DOHH2 (cell line): Measurements from ENCODE around the gene B4GALNT4.

Experiments used
- H3F3A ChIP-seq: fragments of 200-600 bp; sonication (generic), shearing (Covaris generic); 2 replicates; pipeline ENCODE4 v1.6.0; 2016; ENCODE audit warnings: antibody characterized with exemption, mild to moderate bottlenecking; ENCODE audit not compliant: control insufficient read depth, insufficient read depth
- H3K27ac ChIP-seq: fragments of 200-600 bp; sonication (generic); 2 replicates; pipeline ENCODE4 v1.5.1; 2014; ENCODE audit warnings: low read depth, mild to moderate bottlenecking, low read length, moderate library complexity
- H3K27me3 ChIP-seq: fragments of 200-600 bp; sonication (generic); 2 replicates; pipeline ENCODE4 v1.6.1; 2014; ENCODE audit warnings: mild to moderate bottlenecking, low read length, mixed read lengths; ENCODE audit not compliant: control insufficient read depth
- H3K36me3 ChIP-seq: fragments of 200-600 bp; sonication (generic); 2 replicates; pipeline ENCODE4 v1.6.1; 2014; ENCODE audit warnings: mild to moderate bottlenecking, low read length, moderate library complexity, mixed read lengths; ENCODE audit not compliant: control insufficient read depth
- H3K4me1 ChIP-seq: fragments of 200-600 bp; sonication (generic); 2 replicates; pipeline ENCODE4 v1.6.1; 2014; ENCODE audit warnings: mild to moderate bottlenecking, low read length, mixed read lengths; ENCODE audit not compliant: control insufficient read depth
- H3K4me2 ChIP-seq: fragments of 200-600 bp; sonication (generic); 2 replicates; pipeline ENCODE4 v1.6.0; 2014; ENCODE audit warnings: mild to moderate bottlenecking, low read length, moderate library complexity
- H3K4me3 ChIP-seq: fragments of 200-600 bp; sonication (generic); 2 replicates; pipeline ENCODE4 v1.5.1; 2014; ENCODE audit warnings: mild to moderate bottlenecking, low read length, mixed read lengths
- H3K79me2 ChIP-seq: fragments of 200-600 bp; sonication (generic); 2 replicates; pipeline ENCODE4 v1.6.1; 2014; ENCODE audit warnings: mild to moderate bottlenecking, low read length, mixed read lengths; ENCODE audit not compliant: control insufficient read depth
- H3K9me2 ChIP-seq: fragments of 200-600 bp; sonication (generic); replicated peaks from 2 replicates; pipeline ENCODE4 v1.6.1; 2014; ENCODE audit warnings: mild to moderate bottlenecking, low read length, mixed read lengths; ENCODE audit not compliant: control insufficient read depth
- H3K9me3 ChIP-seq: fragments of 200-600 bp; sonication (generic); 2 replicates; pipeline ENCODE4 v1.6.1; 2014; ENCODE audit warnings: antibody characterized with exemption, low read length, mixed read lengths; ENCODE audit not compliant: control insufficient read depth, insufficient read depth
- H4K20me1 ChIP-seq: fragments of 200-600 bp; sonication (generic); 2 replicates; pipeline ENCODE4 v1.6.0; 2014; ENCODE audit warnings: low read depth, mild to moderate bottlenecking, antibody characterized with exemption, low read length, moderate library complexity; ENCODE audit not compliant: control insufficient read depth, insufficient read depth
- EZH2phosphoT487 ChIP-seq: fragments of 200-600 bp; sonication (generic); IDR thresholded peaks from 2 replicates; pipeline ENCODE4 v1.6.1; 2017; ENCODE audit warnings: borderline replicate concordance, mild to moderate bottlenecking, antibody characterized with exemption, low read length, moderate library complexity, mixed read lengths
- TF ChIP-seq, protein P1 (sequence below): fragments of 200-600 bp; sonication (generic); IDR thresholded peaks from one replicate; pipeline ENCODE4 v1.5.1; 2014; ENCODE audit warnings: antibody characterized with exemption, mild to moderate bottlenecking, low read depth, low read length; ENCODE audit not compliant: poor library complexity, severe bottlenecking

The B4GALNT4 gene

DNA sequence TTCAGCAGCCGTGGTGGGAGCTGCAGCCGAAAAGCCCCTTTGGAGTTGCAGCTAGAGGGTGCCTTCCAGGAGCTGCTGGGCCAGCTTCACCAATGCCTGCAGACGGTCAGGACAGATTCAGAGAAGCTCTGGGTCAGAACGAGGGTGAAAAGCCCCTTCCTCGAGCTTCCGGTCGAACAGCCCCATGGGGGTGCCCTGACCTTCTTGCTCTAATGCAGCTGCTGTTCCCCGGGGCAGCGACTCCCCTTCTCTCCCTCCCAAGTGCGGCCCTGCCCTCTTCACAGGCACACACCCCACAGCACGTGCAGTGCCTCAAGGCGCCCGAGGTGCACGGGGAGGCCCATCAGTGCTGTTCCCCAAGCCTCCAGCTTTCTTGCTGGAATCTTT is 39.0 kb upstream of the B4GALNT4 start:
- Histone ChIP-seq H3K36me3 (no peaks in the 10 kb centered on the region), H3K4me1 (peaks cover 50% of the 10 kb centered on the region), H3K27ac (no peak overlapping the region), H3F3A (peaks cover 26% of the 10 kb centered on the region), H3K4me2 (no peak overlapping the region), H3K4me3 (no peak overlapping the region), H3K9me3 (peaks cover 6% of the 10 kb centered on the region; the same call in 1 of the 2 replicates), H4K20me1 (no peaks in the 10 kb centered on the region), H3K9me2 (no peaks in the 10 kb centered on the region), H3K79me2 (no peaks in the 10 kb centered on the region), H3K27me3 (no peaks in the 10 kb centered on the region)
- TF ChIP-seq, protein P1, sequence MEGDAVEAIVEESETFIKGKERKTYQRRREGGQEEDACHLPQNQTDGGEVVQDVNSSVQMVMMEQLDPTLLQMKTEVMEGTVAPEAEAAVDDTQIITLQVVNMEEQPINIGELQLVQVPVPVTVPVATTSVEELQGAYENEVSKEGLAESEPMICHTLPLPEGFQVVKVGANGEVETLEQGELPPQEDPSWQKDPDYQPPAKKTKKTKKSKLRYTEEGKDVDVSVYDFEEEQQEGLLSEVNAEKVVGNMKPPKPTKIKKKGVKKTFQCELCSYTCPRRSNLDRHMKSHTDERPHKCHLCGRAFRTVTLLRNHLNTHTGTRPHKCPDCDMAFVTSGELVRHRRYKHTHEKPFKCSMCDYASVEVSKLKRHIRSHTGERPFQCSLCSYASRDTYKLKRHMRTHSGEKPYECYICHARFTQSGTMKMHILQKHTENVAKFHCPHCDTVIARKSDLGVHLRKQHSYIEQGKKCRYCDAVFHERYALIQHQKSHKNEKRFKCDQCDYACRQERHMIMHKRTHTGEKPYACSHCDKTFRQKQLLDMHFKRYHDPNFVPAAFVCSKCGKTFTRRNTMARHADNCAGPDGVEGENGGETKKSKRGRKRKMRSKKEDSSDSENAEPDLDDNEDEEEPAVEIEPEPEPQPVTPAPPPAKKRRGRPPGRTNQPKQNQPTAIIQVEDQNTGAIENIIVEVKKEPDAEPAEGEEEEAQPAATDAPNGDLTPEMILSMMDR: no peak

DNA sequence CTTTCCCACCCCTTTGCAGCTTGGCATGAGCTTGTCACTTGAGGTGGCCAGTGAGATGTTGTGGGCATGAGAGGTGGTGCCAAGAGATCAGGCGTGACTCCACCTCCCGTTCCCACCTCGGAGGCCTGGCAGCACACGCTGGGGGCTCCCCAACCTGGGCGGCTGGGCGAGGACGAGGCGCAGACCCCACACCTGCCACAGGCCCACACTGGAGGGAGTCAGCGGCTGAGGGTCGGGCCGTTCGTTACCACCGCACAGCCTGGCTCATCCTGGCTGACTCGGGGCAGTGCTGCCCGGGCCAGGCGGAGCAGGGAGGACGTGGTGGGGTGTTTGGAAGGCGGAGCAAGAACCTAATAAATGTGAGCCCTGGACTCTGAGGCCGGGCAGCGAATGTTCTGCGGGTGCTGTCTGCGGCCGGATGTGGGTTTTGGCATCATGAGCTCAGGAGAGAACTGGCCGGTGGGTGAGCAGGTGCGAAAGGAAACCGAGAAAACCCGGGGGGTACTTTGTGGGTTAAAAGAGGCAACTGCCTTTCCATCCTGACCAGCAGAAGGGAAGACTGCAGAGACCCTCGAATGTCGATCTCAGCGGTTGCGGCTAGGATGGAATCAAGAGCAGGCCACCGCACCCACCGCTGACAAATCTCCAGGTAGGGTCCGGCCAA is 38.5 kb upstream of the B4GALNT4 start:
- Histone ChIP-seq H4K20me1 (no peaks in the 10 kb centered on the region), H3K4me3 (no peak overlapping the region), H3F3A (peaks cover 26% of the 10 kb centered on the region), H3K4me2 (no peak overlapping the region), H3K79me2 (no peaks in the 10 kb centered on the region), H3K27ac (no peak overlapping the region), H3K9me3 (peaks cover 6% of the 10 kb centered on the region; the same call in 1 of the 2 replicates), H3K27me3 (no peaks in the 10 kb centered on the region), H3K36me3 (no peaks in the 10 kb centered on the region), H3K4me1 (peaks cover 51% of the 10 kb centered on the region), H3K9me2 (no peaks in the 10 kb centered on the region)
- TF ChIP-seq, protein P1: no peak
- no peak for TF ChIP-seq EZH2phosphoT487

DNA sequence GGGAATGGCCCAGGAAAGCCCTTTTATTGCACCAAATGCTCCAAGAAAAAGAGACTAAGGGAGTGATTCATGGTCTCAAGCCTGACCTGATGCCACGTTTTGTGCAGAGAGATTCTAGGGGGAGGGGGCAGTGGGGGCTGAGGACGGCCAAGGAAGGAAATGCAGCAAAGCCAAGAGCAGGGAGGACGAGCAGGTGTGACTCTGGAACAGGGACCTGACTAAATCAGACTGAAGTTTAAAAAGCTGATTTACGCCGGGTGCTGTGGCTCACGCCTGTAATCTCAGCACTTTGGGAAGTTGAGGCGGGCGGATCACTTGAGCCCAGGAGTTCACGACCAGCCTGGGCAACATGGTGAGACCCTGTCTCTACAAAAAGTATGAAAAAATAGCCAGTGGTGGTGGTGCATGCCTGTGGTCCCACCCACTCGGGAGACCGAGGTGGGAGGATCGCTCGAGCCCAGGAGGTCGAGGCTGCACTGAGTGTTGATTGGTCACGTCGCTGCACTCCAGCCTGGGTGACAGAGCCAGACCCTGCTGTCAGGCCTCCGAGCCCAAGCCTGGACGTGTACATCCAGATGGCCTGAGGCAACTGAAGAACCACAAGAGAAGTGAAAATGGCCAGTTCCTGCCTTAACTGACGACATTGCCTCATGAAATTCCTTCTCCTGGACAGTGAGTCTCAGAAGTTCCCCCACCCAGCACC is 37.8 kb upstream of the B4GALNT4 start:
- Histone ChIP-seq H3K79me2 (no peaks in the 10 kb centered on the region), H3K4me2 (no peak overlapping the region), H4K20me1 (no peaks in the 10 kb centered on the region), H3K27ac (no peak overlapping the region), H3K4me3 (no peak overlapping the region), H3K36me3 (no peaks in the 10 kb centered on the region), H3K9me2 (no peaks in the 10 kb centered on the region), H3K27me3 (no peaks in the 10 kb centered on the region), H3K9me3 (peaks cover 6% of the 10 kb centered on the region; the same call in 1 of the 2 replicates), H3K4me1 (peaks cover 51% of the 10 kb centered on the region), H3F3A (peaks cover 26% of the 10 kb centered on the region)
- TF ChIP-seq, protein P1: no peak
- no peak for TF ChIP-seq EZH2phosphoT487
